Naive thymus-derived CD4-positive, alpha-beta T cell (primary cell): ENCODE measurements around the gene RPS6KL1. TPM values are rescaled to one million over a fixed set of nuclear protein-coding genes. Genes with fewer than 3 reads are reported as not detected.

ENCODE experiments used
- ATAC-seq: fragments of 150-1000 bp; cut with Tn5 transposase; 2 replicates; pipeline ENCODE4 v1.10.0; 2021; ENCODE audit warnings: mild to moderate bottlenecking, moderate library complexity
- CTCF ChIA-PET: fragments of 350-600 bp; sonication (Branson Sonifier 250); formaldehyde crosslinking; loops from one replicate; lab custom pipeline; 2021; ENCODE audit warnings: antibody characterized with exemption; lab: Charles Lee
- POLR2A ChIA-PET: fragments of 350-600 bp; sonication (Branson Sonifier 250); formaldehyde crosslinking; loops from one replicate; lab custom pipeline; 2021; ENCODE audit warnings: antibody characterized with exemption, inconsistent platforms; lab: Charles Lee
- DNase-seq, 9 donors: peaks; one replicate each; pipeline versions ENCODE4 v3.0.0 to v3.0.0-alpha.2; 2020 to 2022; ENCODE audit warnings: mixed read lengths in 1 of 9
- H3K27ac ChIP-seq: one replicate; pipeline ENCODE4 v1.7.0; 2013; ENCODE audit warnings: mild to moderate bottlenecking, low read depth, low read length, moderate library complexity
- H3K27me3 ChIP-seq, 2 donors: one replicate each; pipeline ENCODE4 v1.7.0; 2013; ENCODE audit warnings: low read length in 2 of 2, mild to moderate bottlenecking in 2 of 2, moderate library complexity in 2 of 2; ENCODE audit not compliant: control insufficient read depth in 2 of 2, insufficient read depth in 2 of 2
- H3K36me3 ChIP-seq, 3 experiments: 1 replicate in 2 of 3; 2 replicates in 1 of 3; pipeline ENCODE4 v1.7.0; 2013; ENCODE audit warnings: low read length in 3 of 3, mild to moderate bottlenecking in 3 of 3, moderate library complexity in 1 of 3; ENCODE audit not compliant: insufficient read depth in 3 of 3, control insufficient read depth in 2 of 3
- H3K4me1 ChIP-seq, 2 donors: one replicate each; pipeline ENCODE4 v1.7.0; 2013; ENCODE audit warnings: low read length in 2 of 2, mild to moderate bottlenecking in 2 of 2, moderate library complexity in 1 of 2; ENCODE audit not compliant: control insufficient read depth in 2 of 2, insufficient read depth in 2 of 2
- H3K4me3 ChIP-seq: 2 replicates; pipeline ENCODE4 v1.7.0; 2013; ENCODE audit warnings: mild to moderate bottlenecking, low read length
- H3K9me3 ChIP-seq, 3 experiments: 1 replicate in 2 of 3; 2 replicates in 1 of 3; pipeline ENCODE4 v1.7.0; 2013; ENCODE audit warnings: low read length in 3 of 3; ENCODE audit not compliant: control insufficient read depth in 2 of 3
- H3K27ac Mint-ChIP-seq, 9 donors: one replicate each; pipeline ENCODE4 v1.8.0; 2020 to 2022; ENCODE audit warnings: mixed read lengths in 9 of 9, mild to moderate bottlenecking in 8 of 9, moderate library complexity in 5 of 9, inconsistent platforms in 2 of 9
- H3K27me3 Mint-ChIP-seq, 5 donors: one replicate each; pipeline ENCODE4 v1.8.0; 2021 to 2022; ENCODE audit warnings: mixed read lengths in 5 of 5, mild to moderate bottlenecking in 1 of 5
- H3K36me3 Mint-ChIP-seq, 5 donors: one replicate each; pipeline ENCODE4 v1.8.0; 2020 to 2022; ENCODE audit warnings: mixed read lengths in 5 of 5, mild to moderate bottlenecking in 3 of 5, inconsistent platforms in 1 of 5
- H3K4me1 Mint-ChIP-seq, 7 donors: one replicate each; pipeline ENCODE4 v1.8.0; 2020 to 2022; ENCODE audit warnings: mixed read lengths in 7 of 7, mild to moderate bottlenecking in 3 of 7, inconsistent platforms in 1 of 7
- H3K4me3 Mint-ChIP-seq, 10 donors: one replicate each; pipeline ENCODE4 v1.8.0; 2020 to 2022; ENCODE audit warnings: mild to moderate bottlenecking in 10 of 10, mixed read lengths in 10 of 10, moderate library complexity in 6 of 10, inconsistent platforms in 2 of 10
- H3K9me3 Mint-ChIP-seq, 11 donors: one replicate each; pipeline ENCODE4 v1.8.0; 2020 to 2022; ENCODE audit warnings: mixed read lengths in 11 of 11, mild to moderate bottlenecking in 4 of 11, inconsistent platforms in 1 of 11, moderate library complexity in 1 of 11
- intact Hi-C, 2 donors: fragments of 100-400 bp; cut with micrococcal nuclease; formaldehyde crosslinking; loops; one replicate each; pipeline ENCODE4 v1.15.1; 2023
- polyA plus RNA-seq, 2 donors: library from polyadenylated mRNA; unstranded; fragments of 300-500 nt; fragmentation: Illumina TruSeq; gene quantifications; one replicate each; pipeline ENCODE4 v1.2.3, GENCODE V29; 2021
- total RNA-seq, 6 experiments: library from RNA in 5 of 6; stranded (reverse) in 5 of 6; gene quantifications; 1 replicate in 5 of 6; 2 replicates in 1 of 6; pipeline ENCODE4 v1.2.3 and lab custom pipeline; 2021 to 2026

The RPS6KL1 gene
- total and polyA plus RNA-seq, 7 experiments from 2014 or later = 2.0 to 12.8 (median 5.7) TPM

DNA sequence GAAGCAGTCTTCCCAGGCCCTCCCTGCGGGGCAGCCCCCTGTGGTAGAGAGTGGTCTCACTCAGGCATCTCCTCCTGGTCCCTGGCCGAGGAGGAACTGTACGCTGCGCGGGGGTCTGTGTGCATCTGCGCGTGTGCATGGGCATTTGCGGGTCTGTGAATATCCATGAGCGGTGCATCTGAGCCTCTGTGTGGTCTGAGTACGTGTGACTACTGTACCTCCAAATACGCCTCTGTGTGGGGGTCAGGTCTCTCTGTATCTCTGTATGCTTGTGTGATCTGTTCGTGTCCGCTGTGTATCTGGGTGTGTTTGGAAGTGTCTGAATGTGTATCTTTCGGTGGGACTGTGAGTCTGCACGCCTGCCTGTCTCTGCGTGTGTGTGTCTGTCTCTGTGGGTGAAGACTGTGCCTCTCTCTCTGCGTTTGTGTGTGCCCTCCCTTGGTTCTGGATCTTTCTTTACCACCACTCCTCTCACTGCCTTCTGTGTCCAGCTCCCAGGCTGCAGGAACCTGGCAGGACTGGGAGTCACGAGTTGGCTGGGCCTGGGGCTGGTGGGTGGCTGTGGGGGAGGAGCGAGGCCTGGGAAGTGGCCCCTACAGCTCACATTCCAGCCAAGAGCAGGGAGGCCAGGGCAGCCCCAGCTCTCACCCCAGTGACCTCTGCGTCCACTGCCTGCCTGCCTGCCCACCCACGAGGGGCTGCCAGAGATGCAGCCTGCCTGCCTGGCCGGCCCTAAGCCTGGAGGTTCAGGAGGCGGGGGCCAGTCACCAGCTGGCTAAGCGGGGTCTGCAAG is 33.4 kb upstream of the RPS6KL1 start:
- Mint-ChIP-seq H3K27ac (no peak overlapping the region), H3K36me3 (no peaks in the 10 kb centered on the region), H3K9me3 (no peaks in the 10 kb centered on the region), H3K27me3 (peaks cover 4 to 15% (median 11%) of the 10 kb centered on the region in 5 donors), H3K4me3 (peak overlapping the region; percentile 24 to 70 (median 58)), H3K4me1 (peaks cover 0 to 5% (median 2%) of the 10 kb centered on the region in 7 donors)
- Histone ChIP-seq H3K9me3 (no peaks in the 10 kb centered on the region), H3K27me3 (peaks cover 0 to 8% of the 10 kb centered on the region in 2 donors), H3K4me1 (peaks cover 0 to 4% of the 10 kb centered on the region in 2 donors), H3K4me3 (no peak overlapping the region), H3K27ac (no peak overlapping the region), H3K36me3 (no peaks in the 10 kb centered on the region)
- ChIA-PET POLR2A (no interaction called here), CTCF (interaction anchor here (0.6 kb wide), 1 partner anchor 36 kb away, joined by 3 read pairs; no protein-coding TSS in a partner anchor)
- ATAC-seq = no peak
- intact Hi-C loops = no loop called here
- no peak for DNase-seq

- H3K27me3 Mint-ChIP-seq = peaks cover 4 to 15% (median 11%) of the 10 kb centered on the region in 5 donors
- H3K4me3 ChIP-seq = no peak overlapping the region
- intact Hi-C loops = no loop called here
- no peak overlapping the region for H3K27ac ChIP-seq
- ATAC-seq (no peak), DNase-seq (no peak)
- POLR2A ChIA-PET = no interaction called here
- no peaks in the 10 kb centered on the region for H3K9me3 ChIP-seq
- peaks cover 0 to 4% of the 10 kb centered on the region in 2 donors for H3K4me1 ChIP-seq
- peaks cover 0 to 5% (median 0%) of the 10 kb centered on the region in 7 donors for H3K4me1 Mint-ChIP-seq
- peak overlapping the region; percentile 24 to 70 (median 58) for H3K4me3 Mint-ChIP-seq
- no peak overlapping the region for H3K27ac Mint-ChIP-seq
- H3K36me3 ChIP-seq = no peaks in the 10 kb centered on the region
- no peaks in the 10 kb centered on the region for H3K36me3 Mint-ChIP-seq
- CTCF ChIA-PET = no interaction called here
- H3K9me3 Mint-ChIP-seq = no peaks in the 10 kb centered on the region
- peaks cover 0 to 8% of the 10 kb centered on the region in 2 donors for H3K27me3 ChIP-seq
Measured at GRCh38 chr14:74956027-74956279, 32.9 kb upstream of the RPS6KL1 start.

- H3K27me3 ChIP-seq = peaks cover 0 to 8% of the 10 kb centered on the region in 2 donors
- POLR2A ChIA-PET = no interaction called here
- peaks cover 0 to 4% of the 10 kb centered on the region in 2 donors for H3K4me1 ChIP-seq
- Mint-ChIP-seq H3K4me1 (peaks cover 0 to 5% (median 0%) of the 10 kb centered on the region in 7 donors), H3K27ac (no peak within 1 kb of the TSS), H3K9me3 (no peaks in the 10 kb centered on the region), H3K4me3 (peak within 1 kb of the TSS; percentile 24 to 70 (median 64)), H3K27me3 (peaks cover 4 to 15% (median 11%) of the 10 kb centered on the region in 5 donors), H3K36me3 (no peaks in the 10 kb centered on the region)
- H3K36me3 ChIP-seq = no peaks in the 10 kb centered on the region
- no peak within 1 kb of the TSS for H3K27ac ChIP-seq
- H3K4me3 ChIP-seq = peak within 1 kb of the TSS; percentile 48
- peak; percentile 66 for ATAC-seq
- intact Hi-C loops = no loop called here
- CTCF ChIA-PET = no interaction called here
- peak in 5 of 9 donors; percentile 9 to 49 (median 15) for DNase-seq
- H3K9me3 ChIP-seq = no peaks in the 10 kb centered on the region
Measured at GRCh38 chr14:74955229-74956026, 32.4 kb upstream of the RPS6KL1 start, which contains the start of gene PGF. Gene PGF (minus strand): TSS chr14:74955597. CDS start chr14:74955242, 355 bp downstream.

- no peak overlapping the region for H3K27ac Mint-ChIP-seq
- H3K9me3 ChIP-seq = no peaks in the 10 kb centered on the region
- H3K27me3 ChIP-seq = peaks cover 0 to 8% of the 10 kb centered on the region in 2 donors
- no peak overlapping the region for H3K27ac ChIP-seq
- CTCF ChIA-PET = no interaction called here
- DNase-seq (no peak), ATAC-seq (no peak)
- H3K36me3 Mint-ChIP-seq = no peaks in the 10 kb centered on the region
- no peaks in the 10 kb centered on the region for H3K36me3 ChIP-seq
- H3K4me1 Mint-ChIP-seq = peaks cover 0 to 5% (median 0%) of the 10 kb centered on the region in 7 donors
- intact Hi-C loops = no loop called here
- peak overlapping the region in 6 of 10 donors; percentile 36 to 64 (median 52) for H3K4me3 Mint-ChIP-seq
- peak overlapping the region; percentile 48 for H3K4me3 ChIP-seq
- POLR2A ChIA-PET = no interaction called here
- H3K27me3 Mint-ChIP-seq = peaks cover 4 to 15% (median 11%) of the 10 kb centered on the region in 5 donors
- H3K9me3 Mint-ChIP-seq = no peaks in the 10 kb centered on the region
- peaks cover 0 to 4% of the 10 kb centered on the region in 2 donors for H3K4me1 ChIP-seq
Measured at GRCh38 chr14:74954947-74955228, 31.8 kb upstream of the RPS6KL1 start.

DNA sequence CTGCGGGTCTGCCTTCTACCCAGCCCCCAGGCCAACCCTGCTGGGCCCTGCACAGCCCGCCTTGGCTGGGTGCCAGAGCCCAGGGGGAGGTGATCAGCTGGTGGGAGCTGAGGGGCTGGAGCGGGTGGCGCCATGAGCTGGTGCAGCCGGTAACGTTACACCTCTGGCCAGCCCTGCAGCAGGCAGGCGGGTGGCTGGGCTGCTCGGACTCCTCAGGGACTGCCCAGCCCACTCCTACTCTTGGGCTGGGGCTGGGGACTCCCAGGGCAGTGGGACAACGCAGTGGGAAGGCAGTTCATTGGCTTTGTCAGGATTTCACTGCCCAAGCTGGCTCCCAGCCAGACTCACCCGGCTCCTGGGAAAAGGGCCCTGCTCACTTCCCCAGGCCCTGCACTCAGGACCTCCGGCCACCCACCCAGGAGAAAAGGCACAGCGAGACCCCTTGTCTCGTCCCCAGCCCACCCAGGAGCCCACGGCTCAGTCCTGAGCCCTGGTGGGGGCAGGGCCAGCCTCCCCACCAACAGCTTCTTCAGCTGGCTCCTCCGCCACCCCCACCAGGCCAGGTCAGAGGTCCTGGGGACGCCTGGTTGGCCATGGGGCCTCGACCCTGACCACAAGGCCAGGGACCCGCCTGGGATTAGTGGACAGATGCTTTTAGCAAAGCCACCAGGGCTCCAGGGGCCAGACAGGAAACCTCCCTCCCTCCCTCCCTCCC is 31.3 kb upstream of the RPS6KL1 start:
- H3K9me3 Mint-ChIP-seq = no peaks in the 10 kb centered on the region
- H3K27me3 ChIP-seq = peaks cover 0 to 8% of the 10 kb centered on the region in 2 donors
- no peak overlapping the region for H3K27ac Mint-ChIP-seq
- H3K4me1 ChIP-seq = peaks cover 0 to 4% of the 10 kb centered on the region in 2 donors
- no peak overlapping the region for H3K27ac ChIP-seq
- H3K4me1 Mint-ChIP-seq = peaks cover 0 to 5% (median 0%) of the 10 kb centered on the region in 7 donors
- no peaks in the 10 kb centered on the region for H3K36me3 ChIP-seq
- ChIA-PET POLR2A (interaction anchor here (1.0 kb wide), 1 partner anchor 12 kb away, joined by 3 read pairs; no protein-coding TSS in a partner anchor), CTCF (no interaction called here)
- H3K9me3 ChIP-seq = no peaks in the 10 kb centered on the region
- H3K36me3 Mint-ChIP-seq = no peaks in the 10 kb centered on the region
- intact Hi-C loops = no loop called here
- ATAC-seq = no peak
- no peak for DNase-seq
- H3K27me3 Mint-ChIP-seq = peaks cover 4 to 15% (median 11%) of the 10 kb centered on the region in 5 donors
- peak overlapping the region in 2 of 10 donors; percentile 36 to 64 for H3K4me3 Mint-ChIP-seq
- H3K4me3 ChIP-seq = no peak overlapping the region

DNA sequence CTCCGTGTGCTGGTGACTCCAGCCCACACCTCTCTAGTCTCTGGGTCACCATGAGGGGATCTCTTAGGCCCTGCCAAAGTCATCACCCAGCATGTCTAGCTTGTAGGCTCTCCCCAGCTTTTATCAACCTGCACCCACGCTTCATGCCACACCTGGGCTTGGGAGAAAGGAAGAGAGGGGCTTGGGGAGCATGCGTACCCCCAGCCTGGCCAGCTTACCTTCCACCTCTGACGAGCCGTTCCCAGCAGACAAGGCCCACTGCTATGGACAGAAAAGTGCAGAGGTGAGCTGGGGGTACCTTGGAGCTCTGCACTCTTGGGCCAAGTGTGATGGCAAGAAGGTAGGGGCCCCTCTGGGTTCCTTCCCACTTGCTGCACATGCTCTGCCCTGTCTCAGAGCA is 30.6 kb upstream of the RPS6KL1 start:
- no peak overlapping the region for H3K27ac ChIP-seq
- ChIA-PET POLR2A (interaction anchor here (1.0 kb wide), 1 partner anchor 12 kb away, joined by 3 read pairs; no protein-coding TSS in a partner anchor), CTCF (no interaction called here)
- no peaks in the 10 kb centered on the region for H3K36me3 Mint-ChIP-seq
- peaks cover 4 to 15% (median 11%) of the 10 kb centered on the region in 5 donors for H3K27me3 Mint-ChIP-seq
- no peak for DNase-seq
- peaks cover 0 to 5% (median 0%) of the 10 kb centered on the region in 7 donors for H3K4me1 Mint-ChIP-seq
- H3K27ac Mint-ChIP-seq = no peak overlapping the region
- no peak for ATAC-seq
- peaks cover 0 to 8% of the 10 kb centered on the region in 2 donors for H3K27me3 ChIP-seq
- H3K9me3 ChIP-seq = no peaks in the 10 kb centered on the region
- no peak overlapping the region for H3K4me3 ChIP-seq
- H3K9me3 Mint-ChIP-seq = no peaks in the 10 kb centered on the region
- peaks cover 0 to 4% of the 10 kb centered on the region in 2 donors for H3K4me1 ChIP-seq
- no peak overlapping the region for H3K4me3 Mint-ChIP-seq
- H3K36me3 ChIP-seq = no peaks in the 10 kb centered on the region
- intact Hi-C loops = no loop called here
